GM12891 (cell line): ENCODE measurements around the gene LST1.

Source experiments
- DNase-seq: peaks from one replicate; pipeline ENCODE4 v3.0.0; 2011; ENCODE audit warnings: low spot score; ENCODE audit not compliant: insufficient read length
- FAIRE-seq: peaks from 2 replicates; lab custom pipeline; 2011; peaks lifted over from hg19 to GRCh38; lab: Jason Lieb, UNC
- PAX5 ChIP-seq: IDR thresholded peaks from 2 replicates; pipeline ENCODE4 v1.6.1; 2011; ENCODE audit warnings: low read length, moderate library complexity, mild to moderate bottlenecking; ENCODE audit not compliant: insufficient read depth, severe bottlenecking
- POLR2A ChIP-seq: IDR thresholded peaks from 2 replicates; pipeline ENCODE4 v1.6.1; 2011; ENCODE audit warnings: low read depth, low read length, control low read depth
- POLR2AphosphoS5 ChIP-seq: IDR thresholded peaks from 2 replicates; pipeline ENCODE4 v1.6.1; 2011; ENCODE audit warnings: low read depth, low read length, control low read depth
- POU2F2 ChIP-seq: IDR thresholded peaks from 2 replicates; pipeline ENCODE4 v1.6.1; 2011; ENCODE audit warnings: low read depth, mild to moderate bottlenecking, control low read depth, low read length, moderate library complexity
- SPI1 ChIP-seq: IDR thresholded peaks from 2 replicates; pipeline ENCODE4 v1.6.1; 2011; ENCODE audit warnings: low read depth, low read length, control low read depth
- TAF1 ChIP-seq: IDR thresholded peaks from 2 replicates; pipeline ENCODE4 v1.6.1; 2011; ENCODE audit warnings: low read depth, low read length, control low read depth

LST1 gene

GRCh38 chr6:31574106-31575061 lies 11.7 kb upstream of the LST1 start:
- FAIRE-seq (no peak), DNase-seq (no peak)
- TF ChIP-seq POLR2A (peak; percentile 22; the same call in 1 of the 2 replicates), SPI1 (no peak), PAX5 (no peak), POU2F2 (peak; percentile 40; the same call in 1 of the 2 replicates), TAF1 (no peak), POLR2AphosphoS5 (peak; percentile 26; the same call in 1 of the 2 replicates)

GRCh38 chr6:31575335-31575901 lies 10.7 kb upstream of the LST1 start, which contains the start of gene TNF:
Gene TNF, plus strand, starts transcription at chr6:31575565. Its CDS starts 177 bp downstream, at chr6:31575742.
- FAIRE-seq (peak; percentile 95), DNase-seq (peak; percentile 66)
- TF ChIP-seq POLR2A = peak; percentile 100
- no peak for TF ChIP-seq PAX5
- TF ChIP-seq SPI1 = peak; percentile 63
- peak; percentile 95 for TF ChIP-seq POU2F2
- peak; percentile 92 for TF ChIP-seq TAF1
- peak; percentile 100 for TF ChIP-seq POLR2AphosphoS5

GRCh38 chr6:31575952-31576685 lies 10.0 kb upstream of the LST1 start:
- TF ChIP-seq PAX5 (no peak), POLR2A (no peak), POLR2AphosphoS5 (no peak; the same call in 1 of the 2 replicates), SPI1 (no peak), POU2F2 (no peak), TAF1 (no peak)
- DNase-seq (no peak), FAIRE-seq (no peak)

GRCh38 chr6:31576897-31577578 lies 9.0 kb upstream of the LST1 start:
- peak; percentile 85 for FAIRE-seq
- peak; percentile 14; the same call in 1 of the 2 replicates for TF ChIP-seq POLR2AphosphoS5
- TF ChIP-seq PAX5 = no peak
- TF ChIP-seq POU2F2 = peak; percentile 30; the same call in 1 of the 2 replicates
- no peak; the same call in 1 of the 2 replicates for TF ChIP-seq POLR2A
- no peak for TF ChIP-seq TAF1
- no peak for TF ChIP-seq SPI1
- DNase-seq = no peak

DNA sequence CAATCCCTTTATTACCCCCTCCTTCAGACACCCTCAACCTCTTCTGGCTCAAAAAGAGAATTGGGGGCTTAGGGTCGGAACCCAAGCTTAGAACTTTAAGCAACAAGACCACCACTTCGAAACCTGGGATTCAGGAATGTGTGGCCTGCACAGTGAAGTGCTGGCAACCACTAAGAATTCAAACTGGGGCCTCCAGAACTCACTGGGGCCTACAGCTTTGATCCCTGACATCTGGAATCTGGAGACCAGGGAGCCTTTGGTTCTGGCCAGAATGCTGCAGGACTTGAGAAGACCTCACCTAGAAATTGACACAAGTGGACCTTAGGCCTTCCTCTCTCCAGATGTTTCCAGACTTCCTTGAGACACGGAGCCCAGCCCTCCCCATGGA lies 8.5 kb upstream of the LST1 start:
- DNase-seq (no peak), FAIRE-seq (no peak)
- TF ChIP-seq SPI1 = no peak

- DNase-seq (no peak), FAIRE-seq (peak; percentile 20)
- TF ChIP-seq POLR2A (peak; percentile 62; the same call in 1 of the 2 replicates), TAF1 (no peak), POLR2AphosphoS5 (peak; percentile 72; the same call in 1 of the 2 replicates)
Measured at GRCh38 chr6:31578184-31579118, 7.6 kb upstream of the LST1 start.

DNA sequence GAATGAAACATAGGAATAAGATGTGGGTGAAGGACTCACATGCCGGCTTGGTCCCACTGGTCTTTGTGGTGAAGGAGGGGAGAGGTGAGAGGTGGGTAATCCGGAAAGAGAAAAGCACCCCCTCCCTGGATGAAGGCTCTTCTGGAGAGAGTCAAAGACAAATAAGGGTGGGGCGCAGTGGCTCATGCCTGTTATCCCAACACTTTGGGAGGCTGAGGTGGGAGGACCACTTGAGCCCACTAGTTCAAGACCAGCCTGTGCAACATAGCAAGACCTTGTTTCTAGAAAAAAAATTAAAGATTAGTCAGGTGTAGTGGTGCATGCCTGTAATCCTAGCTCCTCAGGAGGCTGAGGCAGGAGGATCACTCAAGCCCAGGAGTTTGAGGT lies 7.0 kb upstream of the LST1 start:
- no peak for FAIRE-seq
- DNase-seq = no peak
- TF ChIP-seq PAX5 = no peak
- TF ChIP-seq POLR2A = no peak
- TF ChIP-seq POU2F2 = no peak
- TF ChIP-seq TAF1 = no peak
- TF ChIP-seq SPI1 = no peak
- TF ChIP-seq POLR2AphosphoS5 = no peak
